Right lobe of liver (tissue), 6 donors: ENCODE measurements around the gene RICTOR. TPM values are rescaled to one million over a fixed set of nuclear protein-coding genes. Genes with fewer than 3 reads are reported as not detected.

Experiments
- ATAC-seq, 4 donors: fragments of 200-7000 bp; cut with Tn5 transposase; one replicate each; pipeline ENCODE4 v1.9.1; 2020; ENCODE audit warnings: mild to moderate bottlenecking in 4 of 4, moderate library complexity in 4 of 4
- DNase-seq, 3 donors: peaks; one replicate each; pipeline ENCODE4 v3.0.0-alpha.2; 2020
- H3K27ac ChIP-seq, 3 donors: fragments of 200-600 bp; one replicate each; pipeline ENCODE4 v1.8.0; 2022
- H3K27me3 ChIP-seq, 2 donors: fragments of 200-600 bp; one replicate each; pipeline ENCODE4 v1.8.0; 2022
- H3K36me3 ChIP-seq, 4 donors: fragments of 200-600 bp; sonication (generic) in 1 of 4; one replicate each; pipeline versions ENCODE4 v1.5.1 to v1.8.0; 2017 to 2022; ENCODE audit warnings: control low read depth in 1 of 4
- H3K4me1 ChIP-seq, 4 donors: fragments of 200-600 bp; sonication (generic) in 1 of 4; one replicate each; pipeline versions ENCODE4 v1.5.1 to v1.8.0; 2017 to 2022; ENCODE audit warnings: control low read depth in 1 of 4
- H3K4me3 ChIP-seq, 3 donors: fragments of 200-600 bp; one replicate each; pipeline ENCODE4 v1.8.0; 2022
- H3K9me3 ChIP-seq, 4 donors: fragments of 200-600 bp; sonication (generic) in 1 of 4; one replicate each; pipeline versions ENCODE4 v1.5.1 to v1.8.0; 2017 to 2022; ENCODE audit warnings: control low read depth in 1 of 4
- CTCF ChIP-seq, 4 donors: fragments of 200-600 bp in 3 of 4; fragments of 450-650 bp in 1 of 4; IDR thresholded peaks; one replicate each; pipeline versions ENCODE4 v1.5.1 to v1.8.0; 2016 to 2022; ENCODE audit warnings: antibody characterized with exemption in 4 of 4, mild to moderate bottlenecking in 2 of 4
- POLR2A ChIP-seq: fragments of 450-650 bp; IDR thresholded peaks from one replicate; pipeline ENCODE4 v1.6.1; 2017; ENCODE audit warnings: antibody characterized with exemption, mild to moderate bottlenecking
- WGBS: methylation state at CpG from one replicate; pipeline ENCODE4 v1.1.6; 2018; ENCODE audit warnings: low coverage, low lambda C conversion rate; ENCODE audit not compliant: insufficient coverage; ENCODE audit errors: missing lambda C conversion rate; 5-methylcytosine and 5-hydroxymethylcytosine counted together
- intact Hi-C, 2 donors: fragments of 100-400 bp; cut with DNase I; formaldehyde crosslinking; loops; one replicate each; pipeline versions ENCODE4 v1.11.2 to v1.14.1; 2022
- small RNA-seq, 2 experiments: library from RNA; depleted of rRNA; stranded (forward); fragments of <200 nt; gene quantifications; one replicate each; pipeline ENCODE3, GENCODE V24; 2016
- total RNA-seq, 6 experiments: library from RNA; depleted of rRNA in 2 of 6; stranded (reverse); fragments of >200 nt in 2 of 6; fragmentation: NEBNext Ultra II Directional in 3 of 6; extraction: Animal tissue kit (Norgen Biotek cat#: 25700) in 3 of 6; gene quantifications; one replicate each; pipeline versions ENCODE4 v1.1.0 to v1.2.4, GENCODE V29; 2016 to 2023
- donor health status: DM: no; HTN: yes; CAD: no.
- donor health status: DM: no; HTN: no; CAD: no.
- donor health status: DM: no; HTN: no; CAD: no.
- donor health status: DM: no; HTN: yes; CAD: no.
- donor health status: DM: no; HTN: yes; CAD: no.

The RICTOR gene
- total RNA-seq, 6 experiments from 2014 or later, result 9.8 to 19.2 (median 14.6) TPM

GRCh38 chr5:38896760-38897159 is 177.4 kb downstream of the RICTOR start:
- TF ChIP-seq CTCF (IDR thresholded peaks at IDR 0.05), result no peak
- no peak for TF ChIP-seq POLR2A
- Histone ChIP-seq H3K4me3 (no peak overlapping the region), H3K4me1 (no peaks in the 10 kb centered on the region), H3K36me3 (no peaks in the 10 kb centered on the region), H3K9me3 (peaks cover 0 to 7% (median 0%) of the 10 kb centered on the region in 4 donors), H3K27ac (no peak overlapping the region), H3K27me3 (no peaks in the 10 kb centered on the region)
- ATAC-seq (no peak), DNase-seq (no peak)
- 81% methylated on average over 3 of the region's 3 CpGs for WGBS
- intact Hi-C loops, result no loop called here

GRCh38 chr5:38892363-38892762 is 181.8 kb downstream of the RICTOR start:
- 92% methylated on average over 2 of the region's 3 CpGs for WGBS
- ATAC-seq (no peak), DNase-seq (no peak)
- no peaks in the 10 kb centered on the region for H3K27me3 ChIP-seq
- TF ChIP-seq POLR2A, result no peak
- TF ChIP-seq CTCF (IDR thresholded peaks at IDR 0.05), result no peak
- no peaks in the 10 kb centered on the region for H3K4me1 ChIP-seq
- no peak overlapping the region for H3K4me3 ChIP-seq
- H3K9me3 ChIP-seq, result peaks cover 0 to 7% (median 0%) of the 10 kb centered on the region in 4 donors
- intact Hi-C loops, result no loop called here
- H3K27ac ChIP-seq, result no peak overlapping the region
- no peaks in the 10 kb centered on the region for H3K36me3 ChIP-seq

- DNase-seq (no peak), ATAC-seq (no peak)
- Histone ChIP-seq H3K27ac (no peak overlapping the region), H3K36me3 (no peaks in the 10 kb centered on the region), H3K4me1 (no peaks in the 10 kb centered on the region), H3K4me3 (no peak overlapping the region), H3K9me3 (peaks cover 0 to 7% (median 0%) of the 10 kb centered on the region in 4 donors), H3K27me3 (no peaks in the 10 kb centered on the region)
- WGBS, result no CpG with 5 or more reads among the region's 6 CpGs
- intact Hi-C loops, result no loop called here
- TF ChIP-seq CTCF (IDR thresholded peaks at IDR 0.05) (no peak), POLR2A (no peak)
Measured at GRCh38 chr5:38891563-38891962, 182.6 kb downstream of the RICTOR start.

GRCh38 chr5:38889424-38889823 is 184.8 kb downstream of the RICTOR start:
- peaks cover 0 to 7% (median 0%) of the 10 kb centered on the region in 4 donors for H3K36me3 ChIP-seq
- 50% methylated on average over 1 of the region's 1 CpG for WGBS
- intact Hi-C loops, result no loop called here
- no peaks in the 10 kb centered on the region for H3K27me3 ChIP-seq
- DNase-seq (no peak), ATAC-seq (no peak)
- H3K4me1 ChIP-seq, result no peaks in the 10 kb centered on the region
- no peak for TF ChIP-seq POLR2A
- no peak overlapping the region for H3K4me3 ChIP-seq
- H3K27ac ChIP-seq, result no peak overlapping the region
- H3K9me3 ChIP-seq, result no peaks in the 10 kb centered on the region

GRCh38 chr5:38888041-38888440 is 186.2 kb downstream of the RICTOR start:
- DNase-seq (no peak), ATAC-seq (no peak)
- no peaks in the 10 kb centered on the region for H3K9me3 ChIP-seq
- no peaks in the 10 kb centered on the region for H3K27me3 ChIP-seq
- TF ChIP-seq CTCF (IDR thresholded peaks at IDR 0.05), result no peak
- TF ChIP-seq POLR2A, result no peak
- H3K4me1 ChIP-seq, result no peaks in the 10 kb centered on the region
- intact Hi-C loops, result no loop called here
- no peak overlapping the region for H3K4me3 ChIP-seq
- WGBS, result 39% methylated on average over 6 of the region's 8 CpGs
- peaks cover 0 to 11% (median 3%) of the 10 kb centered on the region in 4 donors for H3K36me3 ChIP-seq
- no peak overlapping the region for H3K27ac ChIP-seq

Small RNA genes lying within 50 kb of the gene (small RNA-seq; reads per million reads assigned to genes)
- 0 reads per million in 2 experiments for gene AIG1P1

Other genes starting within 250 kb of the RICTOR start
- gene OSMR, start 228.4 kb downstream of the RICTOR start, total RNA-seq, result 10 to 100 TPM in 5 of 6 experiments, 1 to 10 TPM in 1; 3.9 to 44.8 (median 12.2) TPM
- gene FYB1, start 145.2 kb upstream of the RICTOR start, total RNA-seq, result 10 to 100 TPM in 3 of 6 experiments, 1 to 10 TPM in 3; 3.7 to 15.3 (median 9.1) TPM